GM21825 (cell line): ENCODE measurements around the gene KRT6A.

ENCODE experiments used
- ATAC-seq: cut with Tn5 transposase; IDR thresholded peaks from one replicate; pipeline ENCODE4 v1.9.1; 2021; ENCODE audit warnings: mild to moderate bottlenecking, moderate library complexity; ENCODE audit not compliant: unreplicated experiment

The KRT6A gene

DNA sequence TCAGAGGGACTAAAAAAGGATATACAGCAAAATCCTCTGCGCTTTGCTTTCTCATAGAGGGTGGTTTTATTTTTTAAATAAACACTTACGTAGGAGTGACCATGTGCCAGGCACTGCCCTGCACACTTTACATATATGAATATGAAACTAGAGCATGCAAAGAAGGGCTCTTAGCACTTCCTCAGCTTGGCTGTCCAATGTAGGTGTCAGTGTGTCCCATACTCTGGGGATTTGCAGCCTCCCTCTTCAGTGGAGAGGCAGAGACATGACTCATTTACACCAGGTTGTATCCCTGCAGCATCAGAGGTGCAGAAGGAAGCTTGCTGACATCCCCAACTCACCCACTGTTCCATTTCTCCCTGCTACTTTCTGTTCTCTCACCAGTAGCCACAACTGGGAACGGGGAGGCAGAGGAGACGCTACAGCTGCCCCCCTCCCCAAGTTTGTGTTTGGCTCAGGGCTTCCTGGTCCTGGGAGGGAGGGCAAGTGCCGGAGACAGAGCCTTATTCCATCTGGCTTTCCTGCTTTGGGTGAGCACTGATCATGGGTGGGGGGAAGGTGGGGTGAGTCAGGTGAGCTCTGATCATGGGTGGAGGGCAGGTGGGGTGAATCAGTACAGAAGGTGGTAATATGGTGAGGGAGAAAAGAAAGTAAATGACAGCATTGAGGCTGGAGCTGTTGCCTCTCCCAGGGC is 32.0 kb upstream of the KRT6A start:
- ATAC-seq, result no peak

- ATAC-seq, result no peak
These were observed 31.3 kb upstream of the KRT6A start for GRCh38 chr12:52524241-52524897.

- ATAC-seq, result no peak
These were observed 30.8 kb upstream of the KRT6A start for GRCh38 chr12:52523824-52524223.

- no peak for ATAC-seq
These were observed 29.4 kb upstream of the KRT6A start for GRCh38 chr12:52522346-52523011.

- ATAC-seq, result no peak
These were observed 28.7 kb upstream of the KRT6A start for GRCh38 chr12:52521568-52522266.

- ATAC-seq, result no peak
These were observed 28.1 kb upstream of the KRT6A start for GRCh38 chr12:52521175-52521567.

DNA sequence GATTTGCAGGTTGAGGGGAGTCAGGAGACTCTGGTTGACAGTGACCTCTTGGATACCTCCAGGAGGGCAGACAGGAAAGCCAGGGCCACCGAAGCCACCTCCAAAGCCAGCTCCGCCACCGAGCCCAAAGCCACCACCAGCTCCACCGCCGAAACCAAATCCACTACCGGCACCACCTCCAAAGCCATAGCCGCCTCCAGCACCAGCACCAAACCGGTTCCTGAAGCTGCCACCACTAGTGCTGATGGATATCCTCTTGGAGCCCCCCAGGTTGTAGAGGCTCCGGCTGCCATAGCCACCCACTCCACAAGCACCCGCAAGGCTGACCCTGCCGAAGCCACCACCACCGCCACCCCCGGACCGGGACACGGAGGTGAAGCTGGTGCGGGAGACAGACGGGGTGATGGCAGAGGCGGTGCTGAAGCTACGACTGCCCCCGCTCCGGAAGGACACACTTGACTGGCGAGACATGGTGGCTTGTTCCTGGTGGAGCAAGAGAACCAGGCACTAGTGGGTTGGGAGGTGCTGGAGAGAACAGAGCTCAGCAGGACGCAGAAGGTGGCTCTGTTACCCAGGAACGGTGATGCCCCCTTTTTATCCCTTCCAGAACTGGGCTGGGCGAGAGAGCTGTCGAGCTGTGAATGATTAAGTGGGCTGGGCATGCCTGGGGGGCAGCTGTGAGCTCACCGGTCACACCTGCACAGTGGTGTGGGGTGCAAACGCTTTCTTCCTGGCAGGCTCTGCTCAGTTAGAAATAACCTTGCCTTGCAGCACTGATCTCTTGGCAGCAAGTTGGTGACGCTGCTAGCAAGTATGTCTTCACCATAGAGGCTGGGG is 27.0 kb upstream of the KRT6A start, which contains the start of gene KRT5:
Gene KRT5 (minus strand): TSS at position 569 of the 837 bp plus-strand sequence. CDS start 98 bp downstream, at position 471.
- ATAC-seq, result no peak

DNA sequence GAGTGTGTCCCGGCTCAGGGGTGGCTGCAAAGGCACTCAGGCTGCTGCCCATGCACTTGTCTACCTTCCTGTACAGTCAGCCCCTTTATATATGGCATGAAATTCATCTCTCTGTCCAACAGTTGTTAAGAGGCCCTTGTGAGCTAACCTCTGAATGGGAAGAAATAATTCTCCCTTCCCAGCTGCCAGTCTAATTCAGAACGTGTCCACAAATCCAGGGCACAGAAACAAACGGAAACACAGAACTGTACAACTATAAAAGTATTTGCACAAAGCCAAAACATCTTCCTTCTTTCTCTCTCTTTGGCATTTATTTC is 26.3 kb upstream of the KRT6A start:
- no peak for ATAC-seq

- ATAC-seq, result no peak
These were observed 25.7 kb upstream of the KRT6A start for GRCh38 chr12:52518574-52519386.

DNA sequence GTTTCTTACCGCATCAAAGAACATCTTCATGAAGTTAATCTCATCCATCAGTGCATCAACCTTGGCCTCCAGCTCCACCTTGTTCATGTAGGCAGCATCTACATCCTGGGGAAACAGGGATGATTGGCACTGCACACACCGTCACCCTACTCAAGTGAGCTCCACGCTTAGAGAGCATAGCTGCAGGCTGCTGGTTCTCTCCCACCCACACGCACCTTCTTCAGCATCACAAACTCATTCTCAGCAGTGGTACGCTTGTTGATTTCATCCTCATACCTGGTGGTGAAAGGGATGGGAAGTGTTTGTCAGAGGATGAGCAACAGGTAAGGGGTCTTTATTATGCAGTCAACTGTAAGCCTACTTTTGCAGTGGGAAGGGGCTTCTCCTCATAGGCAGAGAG is 24.8 kb upstream of the KRT6A start:
- ATAC-seq, result no peak

- ATAC-seq, result no peak
These were observed 24.2 kb upstream of the KRT6A start for GRCh38 chr12:52517005-52517835.

DNA sequence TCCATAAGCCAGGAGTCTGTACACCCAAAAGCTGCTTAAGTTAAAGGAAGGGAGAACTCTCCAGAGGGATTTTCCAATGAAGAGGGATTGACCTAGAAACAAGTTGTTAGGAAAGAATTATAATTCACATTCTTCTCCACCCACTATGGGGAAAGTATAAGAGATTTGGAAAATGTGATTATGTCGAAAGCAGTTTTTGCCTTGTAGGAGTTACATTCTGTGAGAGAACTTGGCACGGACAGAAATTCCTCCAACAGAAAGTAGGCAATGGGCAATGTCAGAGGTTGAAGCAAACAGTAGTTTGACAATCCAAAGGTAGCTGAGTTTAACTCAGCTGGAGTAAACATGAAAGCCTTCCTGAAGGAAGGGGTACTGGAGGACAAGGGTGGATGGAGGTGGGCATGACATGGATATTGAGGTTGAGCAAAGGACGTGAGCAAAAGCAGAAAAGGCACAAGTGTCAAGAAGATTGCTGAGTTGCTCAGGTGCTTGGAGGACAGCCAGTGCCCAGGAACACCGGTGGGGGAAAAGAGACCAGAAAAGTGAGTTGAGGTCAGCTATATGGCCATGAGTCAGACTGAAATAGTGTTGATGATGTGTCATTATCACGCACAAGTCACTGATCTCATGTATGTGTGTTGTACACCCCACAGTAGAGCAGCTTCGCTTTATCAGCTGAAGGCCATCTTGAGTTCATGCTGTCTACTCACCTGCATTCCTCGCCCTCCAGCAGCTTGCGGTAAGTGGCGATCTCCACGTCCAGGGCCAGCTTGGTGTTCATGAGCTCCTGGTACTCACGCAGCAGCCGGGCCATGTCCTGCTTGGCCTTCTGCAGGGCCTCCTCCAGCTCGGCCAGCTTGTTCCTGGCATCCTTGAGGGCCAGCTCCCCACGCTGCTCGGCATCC is 23.1 kb upstream of the KRT6A start:
- no peak for ATAC-seq

- no peak for ATAC-seq
These were observed 22.2 kb upstream of the KRT6A start for GRCh38 chr12:52515319-52515646.

DNA sequence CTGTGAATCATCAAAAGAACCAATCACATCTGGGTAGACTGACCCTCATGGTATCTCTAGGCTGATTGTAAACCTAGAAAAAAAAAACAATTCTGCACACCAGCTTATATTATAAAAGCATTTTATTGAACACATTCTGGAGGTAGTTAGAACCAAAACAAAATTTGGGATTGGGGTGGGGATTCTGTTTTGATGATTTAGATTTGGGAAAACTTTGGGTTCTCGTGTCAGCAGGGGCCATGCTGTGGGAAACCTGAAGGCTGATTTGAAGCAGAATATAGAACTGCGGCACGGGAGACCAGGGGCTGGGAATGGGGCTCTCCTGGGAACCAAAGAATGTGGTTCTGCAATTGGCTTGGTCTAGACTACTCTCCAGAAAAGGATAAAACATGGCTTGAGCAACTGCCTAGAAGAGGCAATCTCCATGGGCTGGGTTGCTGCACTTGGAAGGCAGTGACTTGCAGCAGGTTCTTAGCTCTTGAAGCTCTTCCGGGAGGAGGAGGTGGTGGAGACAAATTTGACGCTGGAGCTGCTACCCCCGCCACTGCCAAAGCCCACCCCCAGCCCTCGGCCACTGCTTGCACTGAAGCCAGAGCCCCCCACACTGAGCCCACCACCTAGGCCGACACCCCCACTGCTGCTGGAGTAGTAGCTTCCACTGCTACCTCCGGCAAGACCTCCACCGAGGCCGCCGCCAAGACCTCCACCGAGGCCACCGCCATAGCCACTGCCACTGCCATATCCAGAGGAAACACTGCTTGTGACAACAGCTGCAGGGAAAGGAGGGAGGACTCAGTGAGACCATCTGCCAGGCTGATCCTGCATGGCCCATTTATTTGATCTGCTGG is 21.6 kb upstream of the KRT6A start:
- no peak for ATAC-seq

- no peak for ATAC-seq
These were observed 20.7 kb upstream of the KRT6A start for GRCh38 chr12:52513736-52514135.

- ATAC-seq, result no peak
These were observed 15.2 kb upstream of the KRT6A start for GRCh38 chr12:52508211-52508610.
